ENCODE results near the gene NHLRC1. TPM values are rescaled to one million over a fixed set of nuclear protein-coding genes. Genes with fewer than 3 reads are reported as not detected.

NHLRC1 gene
- total and polyA plus RNA-seq, 2 experiments from 2014 or later: 1.1 TPM

DNA sequence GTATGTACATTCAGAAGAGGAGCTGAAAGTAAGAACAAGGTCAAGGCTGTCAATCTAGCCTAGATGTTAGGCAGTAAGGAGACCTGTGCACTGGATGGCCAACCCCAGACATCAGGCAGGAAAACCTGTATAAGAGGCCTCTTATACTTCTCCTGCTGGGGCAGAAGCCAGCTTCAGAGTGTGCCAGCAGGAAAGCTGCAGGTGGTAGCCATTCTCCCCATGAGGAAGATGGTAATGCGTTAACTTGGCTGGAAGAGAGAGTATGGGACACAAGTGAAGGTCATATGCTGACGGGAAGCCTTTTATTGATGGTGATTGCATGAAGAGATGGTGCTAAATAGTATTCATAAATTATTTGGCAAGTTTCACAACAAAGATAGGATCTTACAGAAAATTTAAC lies 20.6 kb downstream of the NHLRC1 start (continued):
- TF ChIP-seq ZNF462 (CRISPR knock-in tag; IDR thresholded peaks at IDR 0.05) (no peak), POLR2AphosphoS5 (IDR thresholded peaks at IDR 0.05; ENCODE audit: low read depth) (no peak), CREB1 (CRISPR knock-in tag; IDR thresholded peaks at IDR 0.05; ENCODE audit: low read depth) (no peak), ZNF331 (CRISPR knock-in tag; IDR thresholded peaks at IDR 0.05; ENCODE audit: low read depth) (no peak), JUNB (IDR thresholded peaks at IDR 0.05; ENCODE audit: unreplicated experiment) (no peak), ETS1 (IDR thresholded peaks at IDR 0.05) (no peak), NANOG (IDR thresholded peaks at IDR 0.05; ENCODE audit: borderline replicate concordance) (no peak), EZH2 (IDR thresholded peaks at IDR 0.05; ENCODE audit: low read depth, unreplicated experiment) (no peak), STAT1 (IDR thresholded peaks at IDR 0.05; ENCODE audit: unreplicated experiment) (no peak), REST (IDR thresholded peaks at IDR 0.05; ENCODE audit: unreplicated experiment) (no peak)

All from GM23338 (cell line).